ENCODE results near the gene COL27A1.

COL27A1 gene

GRCh38 chr9:114163517-114163951 lies 8.2 kb downstream of the COL27A1 start:
- in situ Hi-C loops (cut with HindIII; ENCODE audit: low sequenced_read_pairs) = no loop called here
- H3K4me3 ChIP-seq (ENCODE audit: low read depth, low read length) = no peak overlapping the region
- DNase-seq (ENCODE audit: low read depth, low spot score) = peak; percentile 79
- TF ChIP-seq, protein P1, sequence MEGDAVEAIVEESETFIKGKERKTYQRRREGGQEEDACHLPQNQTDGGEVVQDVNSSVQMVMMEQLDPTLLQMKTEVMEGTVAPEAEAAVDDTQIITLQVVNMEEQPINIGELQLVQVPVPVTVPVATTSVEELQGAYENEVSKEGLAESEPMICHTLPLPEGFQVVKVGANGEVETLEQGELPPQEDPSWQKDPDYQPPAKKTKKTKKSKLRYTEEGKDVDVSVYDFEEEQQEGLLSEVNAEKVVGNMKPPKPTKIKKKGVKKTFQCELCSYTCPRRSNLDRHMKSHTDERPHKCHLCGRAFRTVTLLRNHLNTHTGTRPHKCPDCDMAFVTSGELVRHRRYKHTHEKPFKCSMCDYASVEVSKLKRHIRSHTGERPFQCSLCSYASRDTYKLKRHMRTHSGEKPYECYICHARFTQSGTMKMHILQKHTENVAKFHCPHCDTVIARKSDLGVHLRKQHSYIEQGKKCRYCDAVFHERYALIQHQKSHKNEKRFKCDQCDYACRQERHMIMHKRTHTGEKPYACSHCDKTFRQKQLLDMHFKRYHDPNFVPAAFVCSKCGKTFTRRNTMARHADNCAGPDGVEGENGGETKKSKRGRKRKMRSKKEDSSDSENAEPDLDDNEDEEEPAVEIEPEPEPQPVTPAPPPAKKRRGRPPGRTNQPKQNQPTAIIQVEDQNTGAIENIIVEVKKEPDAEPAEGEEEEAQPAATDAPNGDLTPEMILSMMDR (IDR thresholded peaks at IDR 0.05; ENCODE audit: low read depth, low read length) = no peak

GRCh38 chr9:114164191-114164794 lies 9.0 kb downstream of the COL27A1 start:
- no peak overlapping the region for H3K4me3 ChIP-seq (ENCODE audit: low read depth, low read length)
- TF ChIP-seq, protein P1 (IDR thresholded peaks at IDR 0.05; ENCODE audit: low read depth, low read length) = no peak
- in situ Hi-C loops (cut with HindIII; ENCODE audit: low sequenced_read_pairs) = no loop called here
- DNase-seq (ENCODE audit: low read depth, low spot score) = no peak

DNA sequence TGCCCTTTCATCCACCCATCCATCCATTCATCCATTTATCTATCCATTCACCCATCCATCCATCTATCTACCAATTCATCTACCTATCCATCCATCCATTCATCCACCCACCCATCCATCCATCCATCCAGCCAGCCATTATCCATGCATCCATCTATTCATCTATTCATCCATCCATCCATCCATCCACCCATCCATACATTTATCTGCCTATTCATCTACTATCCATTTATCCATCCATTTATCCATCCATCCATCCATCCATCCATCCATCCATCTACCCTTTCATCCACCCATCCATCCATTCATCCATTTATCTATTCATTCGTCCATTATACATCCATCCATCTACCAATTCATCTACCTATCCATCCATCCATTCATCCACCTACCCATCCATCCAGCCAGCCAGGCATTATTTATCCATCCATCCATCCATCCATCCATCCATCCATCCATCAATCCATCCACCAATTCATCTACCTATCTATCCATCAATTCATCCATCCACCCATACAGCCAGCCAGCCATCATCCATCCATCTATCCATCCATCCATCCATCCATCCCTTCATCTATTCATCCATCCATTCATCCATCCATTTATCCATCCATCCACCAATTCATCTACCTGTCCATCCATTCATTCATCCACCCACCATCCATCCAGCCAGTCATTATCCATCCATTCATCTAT lies 10.2 kb downstream of the COL27A1 start:
- no peak for DNase-seq (ENCODE audit: low read depth, low spot score)
- in situ Hi-C loops (cut with HindIII; ENCODE audit: low sequenced_read_pairs) = no loop called here

GRCh38 chr9:114166103-114166470 lies 10.8 kb downstream of the COL27A1 start:
- in situ Hi-C loops (cut with HindIII; ENCODE audit: low sequenced_read_pairs) = no loop called here
- DNase-seq (ENCODE audit: low read depth, low spot score) = no peak
- TF ChIP-seq, protein P1 (IDR thresholded peaks at IDR 0.05; ENCODE audit: low read depth, low read length) = no peak
- no peak overlapping the region for H3K4me3 ChIP-seq (ENCODE audit: low read depth, low read length)

More for the DNA sequence above, 10.2 kb downstream of the COL27A1 start:
- TF ChIP-seq, protein P1 (IDR thresholded peaks at IDR 0.05; ENCODE audit: low read depth, low read length) = no peak
- H3K4me3 ChIP-seq (ENCODE audit: low read depth, low read length) = no peak overlapping the region

- TF ChIP-seq, protein P1 (IDR thresholded peaks at IDR 0.05; ENCODE audit: low read depth, low read length) = no peak
- in situ Hi-C loops (cut with HindIII; ENCODE audit: low sequenced_read_pairs) = no loop called here
- H3K4me3 ChIP-seq (ENCODE audit: low read depth, low read length) = no peak overlapping the region
- no peak for DNase-seq (ENCODE audit: low read depth, low spot score)
Observed at GRCh38 chr9:114166614-114167572, 11.6 kb downstream of the COL27A1 start.

GRCh38 chr9:114167591-114168091 lies 12.3 kb downstream of the COL27A1 start:
- no peak for DNase-seq (ENCODE audit: low read depth, low spot score)
- H3K4me3 ChIP-seq (ENCODE audit: low read depth, low read length) = no peak overlapping the region
- TF ChIP-seq, protein P1 (IDR thresholded peaks at IDR 0.05; ENCODE audit: low read depth, low read length) = no peak
- in situ Hi-C loops (cut with HindIII; ENCODE audit: low sequenced_read_pairs) = no loop called here

All from astrocyte of the spinal cord (primary cell).